H1 (cell line): ENCODE data around the gene RAMP2. TPM values are rescaled to one million over a fixed set of nuclear protein-coding genes. Genes with fewer than 3 reads are reported as not detected.

ENCODE experiments used
- CTCF ChIA-PET: fragments of 300-600 bp; sonication (Branson Sonifier 250); formaldehyde crosslinking; loops from one replicate; lab custom pipeline; 2021; ENCODE audit not compliant: partially characterized antibody; lab: Charles Lee
- POLR2A ChIA-PET: fragments of 300-600 bp; sonication (Branson Sonifier 250); formaldehyde crosslinking; loops from one replicate; lab custom pipeline; 2021; ENCODE audit warnings: inconsistent platforms; ENCODE audit not compliant: partially characterized antibody; lab: Charles Lee
- DNase-seq, 2 experiments: peaks; one replicate each; pipeline versions ENCODE4 v3.0.0 to v3.0.0-alpha.2; 2010 to 2022; ENCODE audit warnings: low spot score in 2 of 2, low read depth in 1 of 2, mixed read lengths in 1 of 2
- FAIRE-seq: peaks from 2 replicates; lab custom pipeline; 2011; peaks lifted over from hg19 to GRCh38; lab: Jason Lieb, UNC
- H2AFZ ChIP-seq: 2 replicates; pipeline ENCODE4 v1.8.1; 2012; ENCODE audit warnings: low read length, inconsistent platforms
- H2AK5ac ChIP-seq: 2 replicates; pipeline ENCODE4 v1.6.1; 2013; ENCODE audit warnings: low read depth, low read length
- H2BK120ac ChIP-seq: replicated peaks from 2 replicates; pipeline ENCODE3; 2013; ENCODE audit warnings: low read depth, low read length, inconsistent platforms
- H2BK12ac ChIP-seq: 2 replicates; pipeline ENCODE4 v1.6.1; 2013; ENCODE audit warnings: low read depth, low read length
- H2BK15ac ChIP-seq: 2 replicates; pipeline ENCODE4 v1.6.1; 2013; ENCODE audit warnings: low read length
- H2BK20ac ChIP-seq: 2 replicates; pipeline ENCODE4 v1.6.1; 2013; ENCODE audit warnings: low read length
- H2BK5ac ChIP-seq: 2 replicates; pipeline ENCODE4 v1.6.1; 2013; ENCODE audit warnings: low read depth, low read length
- H3K14ac ChIP-seq: 2 replicates; pipeline ENCODE4 v1.6.1; 2013; ENCODE audit warnings: inconsistent platforms; ENCODE audit not compliant: insufficient read length
- H3K18ac ChIP-seq: 2 replicates; pipeline ENCODE4 v1.6.1; 2013; ENCODE audit warnings: low read length; ENCODE audit errors: extremely low read depth
- H3K23ac ChIP-seq: 2 replicates; pipeline ENCODE4 v1.6.1; 2013; ENCODE audit warnings: inconsistent platforms; ENCODE audit not compliant: insufficient read length
- H3K23me2 ChIP-seq: 2 replicates; pipeline ENCODE4 v1.6.1; 2013; ENCODE audit warnings: low read depth, low read length
- H3K27ac ChIP-seq: 2 replicates; pipeline ENCODE4 v1.6.1; 2011; ENCODE audit warnings: low read depth, low read length, inconsistent platforms
- H3K27me3 ChIP-seq, 4 experiments: replicated peaks in 1 of 4; 1 replicate in 1 of 4; 2 replicates in 3 of 4; pipeline versions ENCODE4 v1.6.1 to v1.8.1; 2011 to 2013; ENCODE audit warnings: low read length in 3 of 4, mild to moderate bottlenecking in 3 of 4, inconsistent platforms in 2 of 4, mixed read lengths in 2 of 4, moderate library complexity in 1 of 4; ENCODE audit not compliant: control insufficient read depth in 3 of 4, insufficient read depth in 3 of 4; ENCODE audit errors: extremely low read depth in 1 of 4
- H3K36me3 ChIP-seq, 4 experiments: 2 replicates each; pipeline versions ENCODE4 v1.6.1 to v1.8.1; 2011 to 2013; ENCODE audit warnings: mild to moderate bottlenecking in 4 of 4, low read length in 3 of 4, moderate library complexity in 2 of 4, control low read depth in 1 of 4, inconsistent platforms in 1 of 4; ENCODE audit not compliant: insufficient read depth in 4 of 4, control insufficient read depth in 2 of 4
- H3K4ac ChIP-seq: replicated peaks from 2 replicates; pipeline ENCODE3; 2013; ENCODE audit warnings: low read length, low read depth, mixed read lengths, inconsistent platforms; ENCODE audit not compliant: insufficient read length
- H3K4me1 ChIP-seq, 4 experiments: replicated peaks in 1 of 4; 1 replicate in 1 of 4; 2 replicates in 3 of 4; pipeline versions ENCODE4 v1.6.1 to v1.8.1; 2011 to 2013; ENCODE audit warnings: low read length in 3 of 4, inconsistent platforms in 2 of 4, mixed read lengths in 1 of 4; ENCODE audit not compliant: insufficient read depth in 4 of 4, control insufficient read depth in 3 of 4
- H3K4me2 ChIP-seq, 2 experiments: 2 replicates each; pipeline versions ENCODE4 v1.6.1 to v1.8.1; 2011 to 2013; ENCODE audit warnings: low read depth in 2 of 2, low read length in 2 of 2, control low read depth in 1 of 2, inconsistent platforms in 1 of 2, mild to moderate bottlenecking in 1 of 2; ENCODE audit not compliant: insufficient read depth in 1 of 2
- H3K4me3 ChIP-seq, 4 experiments: fragments of 200-600, 300-600 bp in 1 of 4; sonication (generic), shearing (Covaris generic), sonication (Bioruptor Twin) in 1 of 4; 2 replicates each; pipeline versions ENCODE4 v1.5.1 to v1.8.1; 2011 to 2016; ENCODE audit warnings: low read length in 4 of 4, low read depth in 3 of 4, control low read depth in 2 of 4, inconsistent platforms in 2 of 4, mild to moderate bottlenecking in 2 of 4, mixed read lengths in 1 of 4, moderate library complexity in 1 of 4; ENCODE audit not compliant: insufficient read depth in 2 of 4; ENCODE audit errors: extremely low read depth in 1 of 4
- H3K56ac ChIP-seq: replicated peaks from 2 replicates; pipeline ENCODE3; 2013; ENCODE audit warnings: low read depth, mild to moderate bottlenecking, mixed read lengths, low read length, inconsistent platforms; ENCODE audit not compliant: insufficient read length
- H3K79me1 ChIP-seq: 2 replicates; pipeline ENCODE4 v1.6.1; 2013; ENCODE audit warnings: low read depth, low read length, control low read depth
- H3K79me2 ChIP-seq, 2 experiments: 2 replicates each; pipeline versions ENCODE4 v1.6.1 to v1.8.1; 2012 to 2013; ENCODE audit warnings: low read length in 2 of 2, mild to moderate bottlenecking in 2 of 2, inconsistent platforms in 1 of 2; ENCODE audit not compliant: insufficient read depth in 2 of 2, control insufficient read depth in 1 of 2
- H3K9ac ChIP-seq, 4 experiments: replicated peaks in 1 of 4; 1 replicate in 1 of 4; 2 replicates in 3 of 4; pipeline versions ENCODE4 v1.6.1 to v1.8.1; 2011 to 2013; ENCODE audit warnings: low read depth in 3 of 4, low read length in 3 of 4, control low read depth in 2 of 4, mild to moderate bottlenecking in 2 of 4, moderate library complexity in 2 of 4, inconsistent platforms in 1 of 4; ENCODE audit errors: extremely low read depth in 1 of 4
- H3K9me3 ChIP-seq, 2 experiments: 2 replicates each; pipeline versions ENCODE4 v1.6.1 to v1.8.1; 2012 to 2013; ENCODE audit warnings: mild to moderate bottlenecking in 2 of 2, moderate library complexity in 2 of 2, control low read depth in 1 of 2, inconsistent platforms in 1 of 2, low read depth in 1 of 2, low read length in 1 of 2, mixed read lengths in 1 of 2; ENCODE audit not compliant: insufficient read depth in 2 of 2
- H4K20me1 ChIP-seq, 2 experiments: replicated peaks in 1 of 2; 2 replicates each; pipeline versions ENCODE3 to v1.8.1; 2011 to 2013; ENCODE audit warnings: inconsistent platforms in 2 of 2, low read length in 2 of 2, mild to moderate bottlenecking in 1 of 2; ENCODE audit not compliant: insufficient read depth in 2 of 2, control insufficient read depth in 1 of 2
- H4K5ac ChIP-seq: 2 replicates; pipeline ENCODE4 v1.6.1; 2013; ENCODE audit warnings: low read length, low read depth, mixed read lengths, inconsistent platforms; ENCODE audit not compliant: insufficient read length
- H4K8ac ChIP-seq: 2 replicates; pipeline ENCODE4 v1.8.0; 2013; ENCODE audit warnings: mild to moderate bottlenecking, moderate library complexity, low read length, inconsistent platforms; ENCODE audit not compliant: insufficient read depth; ENCODE audit errors: extremely low read depth
- H4K91ac ChIP-seq: replicated peaks from 2 replicates; pipeline ENCODE3; 2013; ENCODE audit warnings: low read length, mixed read lengths, inconsistent platforms; ENCODE audit not compliant: insufficient read length
- BACH1 ChIP-seq: IDR thresholded peaks from 2 replicates; pipeline ENCODE4 v1.6.1; 2012; ENCODE audit warnings: low read length, improper control_type of control experiment
- CEBPB ChIP-seq: IDR thresholded peaks from 2 replicates; pipeline ENCODE4 v1.6.1; 2012; ENCODE audit warnings: low read depth, low read length
- CREB1 ChIP-seq: IDR thresholded peaks from 2 replicates; pipeline ENCODE4 v1.6.1; 2012; ENCODE audit warnings: inconsistent platforms
- EP300 ChIP-seq, 2 experiments: IDR thresholded peaks; 1 replicate in 1 of 2; 2 replicates in 1 of 2; pipeline ENCODE4 v1.6.1; 2011 to 2012; ENCODE audit warnings: low read depth in 2 of 2, low read length in 2 of 2, mild to moderate bottlenecking in 2 of 2, borderline replicate concordance in 1 of 2, inconsistent platforms in 1 of 2, moderate library complexity in 1 of 2
- JUN ChIP-seq: IDR thresholded peaks from 2 replicates; pipeline ENCODE4 v1.6.1; 2011; ENCODE audit warnings: low read depth, mild to moderate bottlenecking, improper control_type of control experiment, low read length
- KDM4A ChIP-seq: IDR thresholded peaks from one replicate; pipeline ENCODE4 v1.7.1; 2012; ENCODE audit warnings: low read depth, mild to moderate bottlenecking, moderate library complexity, low read length, inconsistent platforms; ENCODE audit not compliant: severe bottlenecking
- MAFK ChIP-seq: IDR thresholded peaks from 2 replicates; pipeline ENCODE4 v1.6.1; 2012; ENCODE audit warnings: low read depth, mild to moderate bottlenecking, improper control_type of control experiment, low read length
- NRF1 ChIP-seq: IDR thresholded peaks from 2 replicates; pipeline ENCODE4 v1.6.1; 2011; ENCODE audit warnings: mild to moderate bottlenecking, low read depth, low read length, improper control_type of control experiment
- PHF8 ChIP-seq: fragments of 200-600 bp; sonication (generic); conservative IDR thresholded peaks from 2 replicates; pipeline ENCODE4 v1.7.1; 2012; ENCODE audit warnings: low read depth, mild to moderate bottlenecking, inconsistent platforms, low read length, moderate library complexity
- SP4 ChIP-seq: IDR thresholded peaks from 2 replicates; pipeline ENCODE4 v1.6.1; 2012; ENCODE audit warnings: low read length, inconsistent platforms
- YY1 ChIP-seq: IDR thresholded peaks from 2 replicates; pipeline ENCODE4 v1.6.1; 2011; ENCODE audit warnings: low read depth, mild to moderate bottlenecking, low read length
- WGBS, 2 experiments: shearing (Covaris generic) in 1 of 2; methylation state at CpG; one replicate each; pipeline versions ENCODE4 v1.1.6 to v1.1.7; 2013 to 2015; ENCODE audit warnings: low lambda C conversion rate in 2 of 2, mixed read lengths in 2 of 2, inconsistent platforms in 1 of 2, low coverage in 1 of 2, missing lambda C conversion rate in 1 of 2; ENCODE audit not compliant: insufficient replicate concordance in 2 of 2, insufficient coverage in 1 of 2, insufficient read length in 1 of 2; ENCODE audit errors: extremely low coverage in 1 of 2, missing lambda C conversion rate in 1 of 2; 5-methylcytosine and 5-hydroxymethylcytosine counted together
- polyA plus RNA-seq, 7 experiments: library from polyadenylated mRNA; depleted of rRNA in 3 of 7; stranded (reverse) in 5 of 7; unstranded in 2 of 7; fragments of >200 nt in 5 of 7; fragments of 200-250 nt in 2 of 7; gene quantifications; 1 replicate in 5 of 7; 2 replicates in 1 of 7; 4 replicates in 1 of 7; pipeline versions ENCODE4 v1.2.1 to v1.2.3, GENCODE V29; 2011 to 2013; ENCODE audit warnings: missing spikeins in 2 of 7, mixed read lengths in 2 of 7
- total RNA-seq: library from RNA; stranded (reverse); fragmentation: NEBNext Ultra II Directional; extraction: Animal tissue kit (Norgen Biotek cat#: 25700); gene quantifications from 2 replicates; pipeline ENCODE4 v1.2.1, GENCODE V29; 2021
- TF ChIP-seq, protein P1 (sequence below): IDR thresholded peaks from 2 replicates; pipeline ENCODE4 v1.6.1; 2011; ENCODE audit warnings: low read length, improper control_type of control experiment

The RAMP2 gene
- total and polyA plus RNA-seq, 2 of the 8 experiments (the other 6 are each of a cell fraction or from before 2014, with no cell fraction given), result 13.4 to 41.7 TPM

DNA sequence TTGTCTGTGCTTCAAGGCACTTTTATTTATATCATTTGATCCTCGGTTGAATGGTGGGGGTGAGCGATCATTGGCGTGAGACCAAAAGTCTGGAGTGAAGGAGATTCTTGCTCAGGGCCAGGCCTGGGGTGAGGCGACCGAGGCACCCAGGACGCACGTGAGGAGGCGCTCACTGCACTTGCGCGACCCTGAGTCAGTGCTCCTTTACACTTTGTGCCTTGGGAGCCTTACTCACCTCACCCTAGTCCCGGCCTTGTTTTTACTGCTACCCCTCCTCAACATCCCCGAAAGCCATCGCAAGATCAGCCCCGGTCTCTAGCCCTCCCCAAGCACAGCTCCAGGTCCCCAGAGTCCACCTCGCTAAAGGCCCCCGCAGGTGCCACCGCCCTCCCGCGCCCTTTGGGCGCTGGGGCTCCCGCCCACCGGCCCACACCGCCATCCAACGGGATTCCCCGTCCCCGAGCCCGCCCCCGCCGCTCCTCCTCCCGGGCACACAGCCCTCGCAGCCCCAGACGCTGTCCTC is 16.7 kb upstream of the RAMP2 start:
- POLR2A ChIA-PET, result interaction anchor here (1.2 to 1.7 kb wide), 4 partner anchors 11 to 184 kb away, joined by 3 read pairs; no protein-coding TSS in a partner anchor
- FAIRE-seq, result no peak
- peak overlapping the region; percentile 39 to 72 (median 64) for H3K4me3 ChIP-seq
- TF ChIP-seq SP4 (no peak), KDM4A (peak; percentile 54), JUN (no peak), NRF1 (peak; percentile 21; the same call in 1 of the 2 replicates), YY1 (no peak), PHF8 (no peak), MAFK (no peak), EP300 (IDR thresholded peaks at IDR 0.05; ENCODE audit: borderline replicate concordance in 1 of 2, low read depth in 2 of 2, low read length in 2 of 2) (no peak), CEBPB (no peak), CREB1 (no peak), BACH1 (no peak)
- TF ChIP-seq, protein P1, sequence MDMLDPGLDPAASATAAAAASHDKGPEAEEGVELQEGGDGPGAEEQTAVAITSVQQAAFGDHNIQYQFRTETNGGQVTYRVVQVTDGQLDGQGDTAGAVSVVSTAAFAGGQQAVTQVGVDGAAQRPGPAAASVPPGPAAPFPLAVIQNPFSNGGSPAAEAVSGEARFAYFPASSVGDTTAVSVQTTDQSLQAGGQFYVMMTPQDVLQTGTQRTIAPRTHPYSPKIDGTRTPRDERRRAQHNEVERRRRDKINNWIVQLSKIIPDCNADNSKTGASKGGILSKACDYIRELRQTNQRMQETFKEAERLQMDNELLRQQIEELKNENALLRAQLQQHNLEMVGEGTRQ, result no peak

More for the DNA sequence above, 16.7 kb upstream of the RAMP2 start:
- Histone ChIP-seq H3K56ac (peak overlapping the region; percentile 33), H2BK12ac (no peak overlapping the region), H3K4ac (peak overlapping the region; percentile 65), H3K23ac (no peak overlapping the region), H3K18ac (peak overlapping the region; percentile 95), H4K8ac (no peak overlapping the region), H3K27me3 (peaks cover 9 to 14% (median 13%) of the 10 kb centered on the region in 4 experiments), H3K4me2 (peak overlapping the region; percentile 79 to 80), H2AFZ (0 out of 2 replicates have a peak overlapping the region, but pooled peaks have one; percentile 28), H4K20me1 (no peaks in the 10 kb centered on the region), H3K79me2 (peaks cover 0 to 12% of the 10 kb centered on the region in 2 experiments; a peak in 3 of 4 replicates), H2BK5ac (peak overlapping the region; percentile 79), H3K79me1 (no peaks in the 10 kb centered on the region; the same call in 1 of the 2 replicates), H2BK20ac (no peak overlapping the region; the same call in 1 of the 2 replicates), H3K23me2 (peaks cover 2% of the 10 kb centered on the region; the same call in 1 of the 2 replicates), H3K14ac (no peak overlapping the region), H3K4me1 (peaks cover 0 to 7% (median 6%) of the 10 kb centered on the region in 4 experiments; a peak in 5 of 7 replicates), H2BK120ac (no peak overlapping the region), H2BK15ac (no peak overlapping the region), H4K5ac (peak overlapping the region; percentile 95), H4K91ac (peak overlapping the region; percentile 93), H2AK5ac (no peak overlapping the region), H3K36me3 (no peaks in the 10 kb centered on the region), H3K9me3 (peaks cover 0 to 3% of the 10 kb centered on the region in 2 experiments; a peak in 1 of 4 replicates), H3K27ac (peak overlapping the region; percentile 85), H3K9ac (peak overlapping the region; percentile 46 to 83 (median 73))
- 6% methylated on average over 15 of the region's 32 CpGs; no CpG with 5 or more reads in 1 of the 2 experiments for WGBS, 2 experiments
- DNase-seq, result peak in 1 of 2 experiments; percentile 19
- CTCF ChIA-PET, result interaction anchor here (0.8 to 1.2 kb wide), 2 partner anchors 14 to 18 kb away, joined by 3 read pairs; no protein-coding TSS in a partner anchor
